HepG2 (cell line): ENCODE results near the gene KANTR. TPM values are rescaled to one million over a fixed set of nuclear protein-coding genes. Genes with fewer than 3 reads are reported as not detected.

Source experiments
- ATAC-seq: fragments of 200-7000 bp; cut with Tn5 transposase; 3 replicates; pipeline ENCODE4 v1.9.1; 2020; ENCODE audit warnings: mild to moderate bottlenecking, moderate library complexity
- Bru-seq: library from RNA; stranded (reverse); fragments of 400-500 nt; gene quantifications from one replicate; lab custom pipeline; 2021; lab: Mats Ljungman, UMichigan
- BruChase-seq, 2 experiments: library from RNA; stranded (reverse); fragments of 400-500 nt; gene quantifications; one replicate each; lab custom pipeline; 2021; lab: Mats Ljungman, UMichigan
- BruUV-seq: library from RNA; stranded (reverse); fragments of 400-500 nt; replicated peaks from 2 replicates; lab custom pipeline; 2021; lab: Mats Ljungman, UMichigan
- CTCF ChIA-PET: fragments of 300-600 bp; formaldehyde crosslinking; extraction: SDS; loops from one replicate; lab custom pipeline; 2021; ENCODE audit warnings: low total read pairs, inconsistent platforms, low intra/inter-chr PET ratio; lab: Yijun Ruan, JAX
- POLR2A ChIA-PET: fragments of 350-600 bp; sonication (Branson Sonifier 250); formaldehyde crosslinking; loops from one replicate; lab custom pipeline; 2020; ENCODE audit warnings: antibody characterized with exemption, inconsistent platforms; lab: Yijun Ruan, JAX
- DNase-seq: peaks from one replicate; pipeline ENCODE4 v3.0.0-alpha.2; 2015; ENCODE audit warnings: low spot score
- FAIRE-seq: peaks from 3 replicates; lab custom pipeline; 2011; peaks lifted over from hg19 to GRCh38; lab: Jason Lieb, UNC
- H2AFZ ChIP-seq: one replicate; pipeline ENCODE4 v1.6.1; 2011; ENCODE audit warnings: low read length, inconsistent platforms
- H3K27ac ChIP-seq: fragments of 300-600 bp; 3 replicates; pipeline ENCODE4 v1.8.0; 2011; ENCODE audit warnings: mixed run types, mild to moderate bottlenecking, mixed read lengths, low read length, inconsistent platforms; ENCODE audit not compliant: insufficient read depth; ENCODE audit errors: extremely low read length
- H3K27me3 ChIP-seq, 2 experiments: fragments of 200-600 bp in 1 of 2; 2 replicates in 1 of 2; 3 replicates in 1 of 2; pipeline versions ENCODE4 v1.6.0 to v1.8.0; 2011; ENCODE audit warnings: low read length in 2 of 2, mild to moderate bottlenecking in 2 of 2, moderate library complexity in 2 of 2, inconsistent platforms in 1 of 2; ENCODE audit not compliant: insufficient read depth in 2 of 2, control insufficient read depth in 1 of 2
- H3K36me3 ChIP-seq, 2 experiments: fragments of 200-600 bp in 1 of 2; replicated peaks in 1 of 2; 2 replicates in 1 of 2; 3 replicates in 1 of 2; pipeline versions ENCODE4 v1.5.1 to v1.8.0; 2011; ENCODE audit warnings: low read length in 2 of 2, inconsistent platforms in 1 of 2; ENCODE audit not compliant: insufficient read depth in 2 of 2, control insufficient read depth in 1 of 2
- H3K4me1 ChIP-seq: 2 replicates; pipeline ENCODE4 v1.5.1; 2012; ENCODE audit warnings: low read length, inconsistent platforms; ENCODE audit not compliant: insufficient read depth
- H3K4me2 ChIP-seq: 2 replicates; pipeline ENCODE4 v1.6.0; 2011; ENCODE audit warnings: low read depth, low read length, inconsistent platforms
- H3K4me3 ChIP-seq, 3 experiments: fragments of 200-600 bp in 1 of 3; sonication (generic), shearing (Covaris generic) in 1 of 3; replicated peaks in 1 of 3; 2 replicates each; pipeline ENCODE4 v1.5.1; 2011 to 2016; ENCODE audit warnings: low read length in 3 of 3, inconsistent platforms in 2 of 3, low read depth in 2 of 3, mild to moderate bottlenecking in 2 of 3, control low read depth in 1 of 3, mixed read lengths in 1 of 3; ENCODE audit not compliant: insufficient read depth in 1 of 3
- H3K79me2 ChIP-seq: one replicate; pipeline ENCODE4 v1.6.1; 2011; ENCODE audit warnings: low read length, inconsistent platforms; ENCODE audit not compliant: insufficient read depth
- H3K9ac ChIP-seq: 2 replicates; pipeline ENCODE4 v1.6.0; 2011; ENCODE audit warnings: mild to moderate bottlenecking, low read depth, low read length, inconsistent platforms; ENCODE audit not compliant: insufficient read depth
- H3K9me3 ChIP-seq: 2 replicates; pipeline ENCODE4 v1.5.1; 2012; ENCODE audit warnings: mild to moderate bottlenecking, low read length
- H4K20me1 ChIP-seq: 2 replicates; pipeline ENCODE4 v1.6.0; 2011; ENCODE audit warnings: inconsistent platforms, mild to moderate bottlenecking, low read length, moderate library complexity; ENCODE audit not compliant: insufficient read depth
- ASH2L ChIP-seq: fragments of 300-600, 200-600 bp; sonication (generic); IDR thresholded peaks from 2 replicates; pipeline ENCODE4 v1.7.0; 2017; ENCODE audit warnings: low read depth, mild to moderate bottlenecking, moderate library complexity, mixed read lengths, low read length; ENCODE audit not compliant: insufficient read length
- BCL3 ChIP-seq: sonication (generic); formaldehyde crosslinking; IDR thresholded peaks from 2 replicates; pipeline ENCODE4 v1.5.1; 2020; ENCODE audit warnings: mild to moderate bottlenecking, missing genetic modification reagents, moderate library complexity
- ETV5 ChIP-seq: IDR thresholded peaks from 2 replicates; pipeline ENCODE4 v1.6.1; 2018; ENCODE audit warnings: missing biosample characterization, missing genetic modification reagents, inconsistent platforms, borderline replicate concordance
- HMG20B ChIP-seq: conservative IDR thresholded peaks from 2 replicates; pipeline ENCODE4 v1.6.1; 2016; ENCODE audit warnings: missing genetic modification reagents, missing compliant biosample characterization
- LCORL ChIP-seq, 2 experiments: fragments of 450-650 bp in 1 of 2; sonication (generic) in 1 of 2; formaldehyde crosslinking in 1 of 2; IDR thresholded peaks; 2 replicates each; pipeline versions ENCODE4 v1.5.0 to v1.6.1; 2017 to 2020; ENCODE audit warnings: antibody characterized with exemption in 1 of 2, missing genetic modification reagents in 1 of 2
- NFYB ChIP-seq: sonication (generic); formaldehyde crosslinking; IDR thresholded peaks from 2 replicates; pipeline ENCODE4 v1.4.0; 2020; ENCODE audit warnings: missing genetic modification reagents
- NFYC ChIP-seq: IDR thresholded peaks from 2 replicates; pipeline ENCODE4 v1.6.1; 2016; ENCODE audit warnings: missing genetic modification reagents, missing compliant biosample characterization
- POLR2A ChIP-seq, 2 experiments: IDR thresholded peaks; 2 replicates each; pipeline ENCODE4 v1.6.1; 2011; ENCODE audit warnings: low read depth in 2 of 2, low read length in 2 of 2, mild to moderate bottlenecking in 1 of 2, moderate library complexity in 1 of 2; ENCODE audit not compliant: insufficient read depth in 1 of 2
- POLR2G ChIP-seq: fragments of 200-400 bp; formaldehyde crosslinking; IDR thresholded peaks from 2 replicates; pipeline ENCODE4 v1.6.1; 2018; ENCODE audit warnings: mild to moderate bottlenecking, low read depth, low read length, moderate library complexity
- SPEN ChIP-seq: sonication (generic); formaldehyde crosslinking; IDR thresholded peaks from 2 replicates; pipeline ENCODE4 v1.5.1; 2020; ENCODE audit warnings: low read depth, mild to moderate bottlenecking, missing genetic modification reagents
- TMF1 ChIP-seq: sonication (generic); formaldehyde crosslinking; IDR thresholded peaks from 2 replicates; pipeline ENCODE4 v1.8.1; 2022; ENCODE audit warnings: low read depth, missing genetic modification reagents
- ZFY ChIP-seq: sonication (generic); formaldehyde crosslinking; IDR thresholded peaks from 2 replicates; pipeline ENCODE4 v1.4.0; 2020; ENCODE audit warnings: missing genetic modification reagents
- ZMYM2 ChIP-seq: sonication (generic); formaldehyde crosslinking; IDR thresholded peaks from 2 replicates; pipeline ENCODE4 v1.8.0; 2022; ENCODE audit warnings: mild to moderate bottlenecking, missing genetic modification reagents
- WGBS: methylation state at CpG from one replicate; pipeline ENCODE4 v1.1.6; 2017; ENCODE audit warnings: low lambda C conversion rate; 5-methylcytosine and 5-hydroxymethylcytosine counted together
- in situ Hi-C: cut with HindIII; loops from 2 replicates; pipeline ENCODE4 v1.10.0; 2017; ENCODE audit warnings: low pct_unique_long_range_greater_than_20kb; ENCODE audit not compliant: extremely low pct_ligation_motif_present
- intact Hi-C: fragments of 100-400 bp; cut with micrococcal nuclease; formaldehyde crosslinking; loops from one replicate; pipeline ENCODE4 v1.10.0; 2022; ENCODE audit not compliant: unreplicated experiment
- long read RNA-seq, 2 experiments: library from RNA in 1 of 2; library from polyadenylated mRNA in 1 of 2; stranded (forward) in 1 of 2; unstranded in 1 of 2; transcript quantifications; one replicate each; pipeline ENCODE4 v2.0.0, GENCODE V29; 2019 to 2022
- polyA minus RNA-seq, 3 experiments: library from RNA; depleted of rRNA, polyadenylated mRNA; stranded (reverse); fragments of >200 nt; gene quantifications; 2 replicates each; pipeline ENCODE4 v1.2.3, GENCODE V29; 2011; ENCODE audit warnings: low replicate concordance in 1 of 3
- polyA plus RNA-seq, 8 experiments: library from polyadenylated mRNA; depleted of rRNA in 3 of 8; stranded (reverse) in 7 of 8; unstranded in 1 of 8; fragments of >200 nt; fragmentation: Illumina TruSeq in 4 of 8; extraction: Trizol in 4 of 8; gene quantifications; 2 replicates each; pipeline versions ENCODE4 v1.2.1 to v1.2.3, GENCODE V29; 2011 to 2016; ENCODE audit warnings: low read depth in 4 of 8, missing spikeins in 1 of 8, mixed read lengths in 1 of 8; ENCODE audit not compliant: insufficient read depth in 1 of 8
- total RNA-seq, 5 experiments: library from RNA; depleted of rRNA; stranded (reverse); fragments of >200 nt; fragmentation: Illumina TruSeq; extraction: Trizol; gene quantifications; 2 replicates each; pipeline ENCODE4 v1.2.3, GENCODE V29; 2016; ENCODE audit warnings: low read depth in 1 of 5
- TF ChIP-seq, protein P1 (sequence below): sonication (generic); formaldehyde crosslinking; IDR thresholded peaks from 2 replicates; pipeline ENCODE4 v1.8.1; 2023; ENCODE audit warnings: mild to moderate bottlenecking, missing genetic modification reagents

KANTR gene, protein sequence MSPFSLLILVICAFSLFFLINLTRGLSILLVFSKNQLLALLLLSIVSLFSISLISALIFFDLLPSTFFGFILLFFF
- total RNA-seq (2016; rRNA removed; fragmentation: Illumina TruSeq; extraction: Trizol): 3.5 and 4.4 TPM in 2 replicates
- 1.1 and 1.2 TPM in 2 replicates for total RNA-seq (2016; cell fraction: cytosol; rRNA removed; fragmentation: Illumina TruSeq; extraction: Trizol; ENCODE audit: low read depth)
- total RNA-seq (2016; cell fraction: insoluble cytoplasmic fraction; rRNA removed; fragmentation: Illumina TruSeq; extraction: Trizol): 3.7 and 3.9 TPM in 2 replicates
- total RNA-seq (2016; cell fraction: membrane; rRNA removed; fragmentation: Illumina TruSeq; extraction: Trizol): 2.1 and 2.9 TPM in 2 replicates
- 12.0 and 14.8 TPM in 2 replicates for total RNA-seq (2016; cell fraction: nucleus; rRNA removed; fragmentation: Illumina TruSeq; extraction: Trizol)
- polyA plus RNA-seq (2011; rRNA removed): 7.1 and 9.0 TPM in 2 replicates
- 1.7 and 2.0 TPM in 2 replicates for polyA plus RNA-seq (2011; cell fraction: cytosol; rRNA removed)
- polyA plus RNA-seq (2011; cell fraction: nucleus; rRNA removed): 16.4 and 17.3 TPM in 2 replicates
- 4.1 and 4.2 TPM in 2 replicates for polyA plus RNA-seq (2012)
- polyA plus RNA-seq (2016; cell fraction: cytosol; fragmentation: Illumina TruSeq; extraction: Trizol; ENCODE audit: low read depth): 0.36 TPM in 2 replicates
- polyA plus RNA-seq (2016; cell fraction: insoluble cytoplasmic fraction; fragmentation: Illumina TruSeq; extraction: Trizol; ENCODE audit: low read depth): 2.2 and 2.4 TPM in 2 replicates
- polyA plus RNA-seq (2016; cell fraction: membrane; fragmentation: Illumina TruSeq; extraction: Trizol; ENCODE audit: low read depth): 0.77 and 1.0 TPM in 2 replicates
- 19.9 and 23.7 TPM in 2 replicates for polyA plus RNA-seq (2016; cell fraction: nucleus; fragmentation: Illumina TruSeq; extraction: Trizol; ENCODE audit: insufficient read depth, low read depth)
- polyA minus RNA-seq (2011; rRNA and poly(A)+ RNA removed; ENCODE audit: low replicate concordance): 51.5 and 84.3 TPM in 2 replicates
- polyA minus RNA-seq (2011; cell fraction: cytosol; rRNA and poly(A)+ RNA removed): 7.2 and 7.3 TPM in 2 replicates
- 40.8 TPM in 2 replicates for polyA minus RNA-seq (2011; cell fraction: nucleus; rRNA and poly(A)+ RNA removed)
- Bru-seq, nascent RNA: percentile 57 among the genes with signal in this experiment
- BruChase-seq, experiment 1, labeled RNA remaining after a 6-hour chase: percentile 47 among the genes with signal in this experiment
- BruChase-seq, experiment 2, labeled RNA remaining after a 2-hour chase: percentile 58 among the genes with signal in this experiment
- long read RNA-seq, experiment 1, partial matches to known transcripts: 0 of 1 reads
- long read RNA-seq, experiment 1, other reads (novel, unspliced or antisense): 1 of 1 reads
- long read RNA-seq, experiment 2, partial matches to known transcripts: 1 of 4 reads
- long read RNA-seq, experiment 2, other reads (novel, unspliced or antisense): 3 of 4 reads

- H2AFZ ChIP-seq: no peak within 1 kb of the TSS
- peak within 1 kb of the TSS; percentile 90 for H3K27ac ChIP-seq
- no TSS peak for BruUV-seq
- intact Hi-C loops (loop anchor here (1.0 kb wide), 2 partner anchors 14 to 23 kb away; no protein-coding TSS in a partner anchor), in situ Hi-C loops (no loop called here)
- no peaks in the 10 kb centered on the region for H3K9me3 ChIP-seq
- peaks cover 10% of the 10 kb centered on the region for H3K79me2 ChIP-seq
- peak within 1 kb of the TSS; percentile 64 to 80 (median 79) for H3K4me3 ChIP-seq
- no peaks in the 10 kb centered on the region for H3K36me3 ChIP-seq
- ChIA-PET CTCF (interaction anchor here (1.6 kb wide), 1 partner anchor 23 kb away, joined by 10 read pairs; no protein-coding TSS in a partner anchor), POLR2A (interaction anchor here (1.6 kb wide), 1 partner anchor 12 kb away, joined by 5 read pairs; the partner anchor contains the start of gene TSPYL2)
- no peaks in the 10 kb centered on the region; a peak in 1 of 5 replicates for H3K27me3 ChIP-seq
- H3K9ac ChIP-seq: peak within 1 kb of the TSS; percentile 76
- FAIRE-seq: peak; percentile 99
- H3K4me1 ChIP-seq: 0 out of 2 replicates have a peak, but pooled peaks cover 5% of the 10 kb centered on the region
- no peaks in the 10 kb centered on the region for H4K20me1 ChIP-seq
- ATAC-seq: peak; percentile 93
- H3K4me2 ChIP-seq: peak within 1 kb of the TSS; percentile 82
- DNase-seq: peak; percentile 94
- no CpG with 5 or more reads among the region's 67 CpGs for WGBS
- peak; percentile 43 to 47 for TF ChIP-seq POLR2A (IDR thresholded peaks at IDR 0.05; ENCODE audit: insufficient read depth in 1 of 2, low read depth in 2 of 2, low read length in 2 of 2)
- 0 out of 2 replicates have a peak, but pooled peaks have one; percentile 66 for TF ChIP-seq TMF1 (CRISPR knock-in tag)
- peak; percentile 83 for TF ChIP-seq ZFY (CRISPR knock-in tag)
- TF ChIP-seq POLR2G: peak; percentile 48; the same call in 1 of the 2 replicates
- TF ChIP-seq SPEN (CRISPR knock-in tag): 0 out of 2 replicates have a peak, but pooled peaks have one; percentile 23
- peak; percentile 26; the same call in 1 of the 2 replicates for TF ChIP-seq ETV5
- TF ChIP-seq ASH2L: peak; percentile 61
- no peak for TF ChIP-seq BCL3 (CRISPR knock-in tag)
- TF ChIP-seq NFYB: peak; percentile 83
- TF ChIP-seq HMG20B: no peak
- TF ChIP-seq, protein P1, sequence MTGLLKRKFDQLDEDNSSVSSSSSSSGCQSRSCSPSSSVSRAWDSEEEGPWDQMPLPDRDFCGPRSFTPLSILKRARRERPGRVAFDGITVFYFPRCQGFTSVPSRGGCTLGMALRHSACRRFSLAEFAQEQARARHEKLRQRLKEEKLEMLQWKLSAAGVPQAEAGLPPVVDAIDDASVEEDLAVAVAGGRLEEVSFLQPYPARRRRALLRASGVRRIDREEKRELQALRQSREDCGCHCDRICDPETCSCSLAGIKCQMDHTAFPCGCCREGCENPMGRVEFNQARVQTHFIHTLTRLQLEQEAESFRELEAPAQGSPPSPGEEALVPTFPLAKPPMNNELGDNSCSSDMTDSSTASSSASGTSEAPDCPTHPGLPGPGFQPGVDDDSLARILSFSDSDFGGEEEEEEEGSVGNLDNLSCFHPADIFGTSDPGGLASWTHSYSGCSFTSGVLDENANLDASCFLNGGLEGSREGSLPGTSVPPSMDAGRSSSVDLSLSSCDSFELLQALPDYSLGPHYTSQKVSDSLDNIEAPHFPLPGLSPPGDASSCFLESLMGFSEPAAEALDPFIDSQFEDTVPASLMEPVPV (CRISPR knock-in tag): 0 out of 2 replicates have a peak, but pooled peaks have one; percentile 50
- TF ChIP-seq ZMYM2 (CRISPR knock-in tag): 0 out of 2 replicates have a peak, but pooled peaks have one; percentile 11
- TF ChIP-seq LCORL (IDR thresholded peaks at IDR 0.05): no peak
- TF ChIP-seq LCORL (CRISPR knock-in tag; IDR thresholded peaks at IDR 0.05): 0 out of 2 replicates have a peak, but pooled peaks have one; percentile 11
- TF ChIP-seq NFYC (CRISPR knock-in tag): peak; percentile 83
These were observed at the start of gene KANTR for GRCh38 chrX:53093748-53094581. Gene KANTR, plus strand, starts transcription at chrX:53094142. Its CDS starts 30,131 bp downstream, at chrX:53124273.
